Sigmoid colon (tissue), 4 donors: ENCODE data around the gene APOD.

Experiments
- EP300 ChIP-seq, 4 donors: sonication (generic); formaldehyde crosslinking; IDR thresholded peaks; one replicate each; pipeline ENCODE4 v1.6.1; 2017; ENCODE audit warnings: antibody characterized with exemption in 4 of 4
- TF ChIP-seq, protein P1 (sequence below), 4 experiments: fragments of 450-650 bp in 3 of 4; fragments of 200-600 bp in 1 of 4; IDR thresholded peaks; one replicate each; pipeline ENCODE4 v1.5.1; 2016 to 2019; ENCODE audit warnings: antibody characterized with exemption in 4 of 4, mild to moderate bottlenecking in 3 of 4, moderate library complexity in 2 of 4

DNA sequence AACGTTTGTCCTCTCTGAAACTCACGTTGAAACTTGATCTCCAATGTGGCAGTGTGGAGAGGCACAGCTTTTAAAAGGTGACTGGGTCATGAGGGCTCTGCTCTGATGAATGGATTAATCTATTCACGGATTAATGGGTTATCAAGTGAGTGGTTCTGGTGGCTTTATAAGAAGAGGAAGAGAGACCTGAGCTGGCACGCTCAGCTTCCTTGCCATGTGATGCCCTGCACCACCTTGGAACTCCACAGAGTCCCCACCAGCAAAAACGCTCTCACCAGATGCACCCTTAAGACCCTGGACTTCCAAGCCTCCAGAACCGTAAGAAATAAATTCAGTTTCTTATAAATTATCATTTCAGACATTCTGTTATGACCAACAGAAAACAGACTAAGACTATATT, 43.2 kb downstream of the APOD start:
- TF ChIP-seq, protein P1, sequence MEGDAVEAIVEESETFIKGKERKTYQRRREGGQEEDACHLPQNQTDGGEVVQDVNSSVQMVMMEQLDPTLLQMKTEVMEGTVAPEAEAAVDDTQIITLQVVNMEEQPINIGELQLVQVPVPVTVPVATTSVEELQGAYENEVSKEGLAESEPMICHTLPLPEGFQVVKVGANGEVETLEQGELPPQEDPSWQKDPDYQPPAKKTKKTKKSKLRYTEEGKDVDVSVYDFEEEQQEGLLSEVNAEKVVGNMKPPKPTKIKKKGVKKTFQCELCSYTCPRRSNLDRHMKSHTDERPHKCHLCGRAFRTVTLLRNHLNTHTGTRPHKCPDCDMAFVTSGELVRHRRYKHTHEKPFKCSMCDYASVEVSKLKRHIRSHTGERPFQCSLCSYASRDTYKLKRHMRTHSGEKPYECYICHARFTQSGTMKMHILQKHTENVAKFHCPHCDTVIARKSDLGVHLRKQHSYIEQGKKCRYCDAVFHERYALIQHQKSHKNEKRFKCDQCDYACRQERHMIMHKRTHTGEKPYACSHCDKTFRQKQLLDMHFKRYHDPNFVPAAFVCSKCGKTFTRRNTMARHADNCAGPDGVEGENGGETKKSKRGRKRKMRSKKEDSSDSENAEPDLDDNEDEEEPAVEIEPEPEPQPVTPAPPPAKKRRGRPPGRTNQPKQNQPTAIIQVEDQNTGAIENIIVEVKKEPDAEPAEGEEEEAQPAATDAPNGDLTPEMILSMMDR (IDR thresholded peaks at IDR 0.05), result no peak
- no peak for TF ChIP-seq EP300 (IDR thresholded peaks at IDR 0.05)
